HEK293 (cell line): ENCODE measurements around the gene FAM181B.

Experiments used
- CTCF ChIA-PET: fragments of 350-600 bp; formaldehyde crosslinking; extraction: SDS; loops from one replicate; lab custom pipeline; 2021; ENCODE audit warnings: antibody characterized with exemption; lab: Yijun Ruan, JAX
- POLR2A ChIA-PET: fragments of 300-600 bp; formaldehyde crosslinking; extraction: SDS; loops from one replicate; lab custom pipeline; 2020; ENCODE audit warnings: antibody characterized with exemption, inconsistent platforms; lab: Yijun Ruan, JAX
- H3K27ac ChIP-seq: fragments of 200-500 bp; sonication (Bioruptor generic); 2 replicates; pipeline ENCODE4 v1.5.1; 2014; ENCODE audit warnings: low read depth, low read length, control low read depth, inconsistent platforms; ENCODE audit errors: extremely low read depth
- H3K36me3 ChIP-seq, 2 experiments: fragments of 200-500 bp in 1 of 2; sonication (Bioruptor generic) in 1 of 2; 1 replicate in 1 of 2; 2 replicates in 1 of 2; pipeline ENCODE4 v1.5.1; 2014 to 2017; ENCODE audit warnings: inconsistent platforms in 2 of 2, low read length in 2 of 2; ENCODE audit not compliant: control insufficient read depth in 2 of 2, insufficient read depth in 1 of 2
- H3K4me1 ChIP-seq: fragments of 200-500 bp; sonication (Bioruptor generic); 2 replicates; pipeline ENCODE4 v1.5.1; 2014; ENCODE audit warnings: mild to moderate bottlenecking, low read length, inconsistent platforms; ENCODE audit not compliant: control insufficient read depth, insufficient read depth
- H3K4me3 ChIP-seq: 2 replicates; pipeline ENCODE4 v1.5.1; 2011; ENCODE audit warnings: low read depth, mild to moderate bottlenecking, control low read depth, low read length, moderate library complexity
- H3K9me3 ChIP-seq: fragments of 200-500 bp; sonication (Bioruptor generic); 2 replicates; pipeline ENCODE4 v1.5.1; 2014; ENCODE audit warnings: low read depth, low read length, inconsistent platforms; ENCODE audit not compliant: control insufficient read depth, insufficient read depth
- BCL11B ChIP-seq: fragments of 450-650 bp; formaldehyde crosslinking; IDR thresholded peaks from 2 replicates; pipeline ENCODE4 v1.5.1; 2016; ENCODE audit warnings: low read depth, missing biosample characterization, missing genetic modification characterization
- HOXC10 ChIP-seq: sonication (generic); formaldehyde crosslinking; IDR thresholded peaks from 2 replicates; pipeline ENCODE4 v1.8.1; 2023; ENCODE audit warnings: mild to moderate bottlenecking, missing genetic modification reagents
- MEIS1 ChIP-seq: sonication (generic); formaldehyde crosslinking; IDR thresholded peaks from 2 replicates; pipeline ENCODE4 v1.8.1; 2022; ENCODE audit warnings: missing genetic modification reagents, mild to moderate bottlenecking, borderline replicate concordance
- MYNN ChIP-seq: fragments of 450-650 bp; formaldehyde crosslinking; IDR thresholded peaks from 2 replicates; pipeline ENCODE4 v1.5.1; 2016; ENCODE audit warnings: missing biosample characterization, missing genetic modification characterization, borderline replicate concordance
- PRDM4 ChIP-seq: fragments of 450-650 bp; formaldehyde crosslinking; IDR thresholded peaks from 2 replicates; pipeline ENCODE4 v1.5.1; 2017; ENCODE audit warnings: missing biosample characterization, missing genetic modification characterization
- TRIM28 ChIP-seq: IDR thresholded peaks from 2 replicates; pipeline ENCODE4 v1.6.1; 2011; ENCODE audit warnings: low read length, control low read depth, borderline replicate concordance
- ZBTB20 ChIP-seq: fragments of 450-650 bp; formaldehyde crosslinking; IDR thresholded peaks from 2 replicates; pipeline ENCODE4 v1.5.1; 2016; ENCODE audit warnings: missing biosample characterization, missing genetic modification characterization
- ZBTB49 ChIP-seq: fragments of 450-650 bp; formaldehyde crosslinking; IDR thresholded peaks from 2 replicates; pipeline ENCODE4 v1.5.1; 2016; ENCODE audit warnings: missing biosample characterization, missing genetic modification characterization, low read depth
- ZNF214 ChIP-seq: fragments of 450-650 bp; formaldehyde crosslinking; IDR thresholded peaks from 2 replicates; pipeline ENCODE4 v1.5.1; 2017; ENCODE audit warnings: missing biosample characterization, mild to moderate bottlenecking, missing genetic modification characterization, borderline replicate concordance
- ZNF23 ChIP-seq: fragments of 450-650 bp; formaldehyde crosslinking; IDR thresholded peaks from 2 replicates; pipeline ENCODE4 v1.5.1; 2016; ENCODE audit warnings: missing biosample characterization, missing genetic modification characterization, borderline replicate concordance
- ZNF302 ChIP-seq: fragments of 450-650 bp; formaldehyde crosslinking; IDR thresholded peaks from 2 replicates; pipeline ENCODE4 v1.5.1; 2016; ENCODE audit warnings: missing biosample characterization, missing genetic modification characterization, low read depth
- ZNF513 ChIP-seq: fragments of 450-650 bp; IDR thresholded peaks from 2 replicates; pipeline ENCODE4 v1.5.1; 2018; ENCODE audit warnings: missing biosample characterization, missing genetic modification characterization
- ZNF626 ChIP-seq: fragments of 450-650 bp; sonication (Bioruptor Pico); formaldehyde crosslinking; IDR thresholded peaks from 2 replicates; pipeline ENCODE4 v1.5.1; 2018; ENCODE audit warnings: missing biosample characterization, missing genetic modification characterization, inconsistent platforms
- ZNF629 ChIP-seq: fragments of 450-650 bp; formaldehyde crosslinking; IDR thresholded peaks from 2 replicates; pipeline ENCODE4 v1.5.1; 2017; ENCODE audit warnings: missing biosample characterization, missing genetic modification characterization
- ZNF670 ChIP-seq: fragments of 450-650 bp; formaldehyde crosslinking; IDR thresholded peaks from 2 replicates; pipeline ENCODE4 v1.5.1; 2016; ENCODE audit warnings: missing biosample characterization, missing genetic modification characterization, low read depth
- ZSCAN30 ChIP-seq: fragments of 450-650 bp; IDR thresholded peaks from 2 replicates; pipeline ENCODE4 v1.5.1; 2018; ENCODE audit warnings: missing biosample characterization, mild to moderate bottlenecking, missing genetic modification characterization, moderate library complexity
- ZXDB ChIP-seq: fragments of 450-650 bp; formaldehyde crosslinking; IDR thresholded peaks from 2 replicates; pipeline ENCODE4 v1.5.1; 2016; ENCODE audit warnings: missing biosample characterization, missing genetic modification characterization
- TF ChIP-seq, protein P1 (sequence below): fragments of 450-650 bp; formaldehyde crosslinking; IDR thresholded peaks from 2 replicates; pipeline ENCODE4 v1.5.1; 2017; ENCODE audit warnings: missing biosample characterization, missing genetic modification characterization
- TF ChIP-seq, protein P2 (sequence below): fragments of 450-650 bp; formaldehyde crosslinking; IDR thresholded peaks from 2 replicates; pipeline ENCODE4 v1.5.1; 2016; ENCODE audit warnings: missing biosample characterization, missing genetic modification characterization, borderline replicate concordance
- TF ChIP-seq, protein P3 (sequence below): fragments of 450-650 bp; formaldehyde crosslinking; IDR thresholded peaks from 2 replicates; pipeline ENCODE4 v1.5.1; 2016; ENCODE audit warnings: missing biosample characterization, missing genetic modification characterization

Gene FAM181B

GRCh38 chr11:82720267-82721065 is 13.2 kb downstream of the FAM181B start:
- no peaks in the 10 kb centered on the region for H3K4me1 ChIP-seq
- H3K36me3 ChIP-seq = no peaks in the 10 kb centered on the region
- no peak overlapping the region for H3K27ac ChIP-seq
- ChIA-PET CTCF (interaction anchor here (0.7 to 4.7 kb wide), 7 partner anchors 13 to 1110 kb away, joined by 3 to 27 read pairs (median 3); partner anchors contain the start of gene FAM181B), POLR2A (no interaction called here)
- no peak overlapping the region for H3K4me3 ChIP-seq
- no peaks in the 10 kb centered on the region for H3K9me3 ChIP-seq
- TF ChIP-seq HOXC10 (CRISPR knock-in tag) (no peak), BCL11B (tag by site-specific recombination) (no peak), ZNF302 (tag by site-specific recombination) (no peak), ZNF214 (tag by site-specific recombination) (no peak), ZNF23 (no peak), MYNN (no peak), PRDM4 (tag by site-specific recombination) (no peak), ZNF629 (tag by site-specific recombination) (no peak), TRIM28 (no peak), ZSCAN30 (tag by site-specific recombination) (no peak), MEIS1 (CRISPR knock-in tag) (no peak), ZNF626 (tag by site-specific recombination) (no peak)
- TF ChIP-seq, protein P1, sequence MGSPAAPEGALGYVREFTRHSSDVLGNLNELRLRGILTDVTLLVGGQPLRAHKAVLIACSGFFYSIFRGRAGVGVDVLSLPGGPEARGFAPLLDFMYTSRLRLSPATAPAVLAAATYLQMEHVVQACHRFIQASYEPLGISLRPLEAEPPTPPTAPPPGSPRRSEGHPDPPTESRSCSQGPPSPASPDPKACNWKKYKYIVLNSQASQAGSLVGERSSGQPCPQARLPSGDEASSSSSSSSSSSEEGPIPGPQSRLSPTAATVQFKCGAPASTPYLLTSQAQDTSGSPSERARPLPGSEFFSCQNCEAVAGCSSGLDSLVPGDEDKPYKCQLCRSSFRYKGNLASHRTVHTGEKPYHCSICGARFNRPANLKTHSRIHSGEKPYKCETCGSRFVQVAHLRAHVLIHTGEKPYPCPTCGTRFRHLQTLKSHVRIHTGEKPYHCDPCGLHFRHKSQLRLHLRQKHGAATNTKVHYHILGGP (tag by site-specific recombination) = no peak
- TF ChIP-seq, protein P2, sequence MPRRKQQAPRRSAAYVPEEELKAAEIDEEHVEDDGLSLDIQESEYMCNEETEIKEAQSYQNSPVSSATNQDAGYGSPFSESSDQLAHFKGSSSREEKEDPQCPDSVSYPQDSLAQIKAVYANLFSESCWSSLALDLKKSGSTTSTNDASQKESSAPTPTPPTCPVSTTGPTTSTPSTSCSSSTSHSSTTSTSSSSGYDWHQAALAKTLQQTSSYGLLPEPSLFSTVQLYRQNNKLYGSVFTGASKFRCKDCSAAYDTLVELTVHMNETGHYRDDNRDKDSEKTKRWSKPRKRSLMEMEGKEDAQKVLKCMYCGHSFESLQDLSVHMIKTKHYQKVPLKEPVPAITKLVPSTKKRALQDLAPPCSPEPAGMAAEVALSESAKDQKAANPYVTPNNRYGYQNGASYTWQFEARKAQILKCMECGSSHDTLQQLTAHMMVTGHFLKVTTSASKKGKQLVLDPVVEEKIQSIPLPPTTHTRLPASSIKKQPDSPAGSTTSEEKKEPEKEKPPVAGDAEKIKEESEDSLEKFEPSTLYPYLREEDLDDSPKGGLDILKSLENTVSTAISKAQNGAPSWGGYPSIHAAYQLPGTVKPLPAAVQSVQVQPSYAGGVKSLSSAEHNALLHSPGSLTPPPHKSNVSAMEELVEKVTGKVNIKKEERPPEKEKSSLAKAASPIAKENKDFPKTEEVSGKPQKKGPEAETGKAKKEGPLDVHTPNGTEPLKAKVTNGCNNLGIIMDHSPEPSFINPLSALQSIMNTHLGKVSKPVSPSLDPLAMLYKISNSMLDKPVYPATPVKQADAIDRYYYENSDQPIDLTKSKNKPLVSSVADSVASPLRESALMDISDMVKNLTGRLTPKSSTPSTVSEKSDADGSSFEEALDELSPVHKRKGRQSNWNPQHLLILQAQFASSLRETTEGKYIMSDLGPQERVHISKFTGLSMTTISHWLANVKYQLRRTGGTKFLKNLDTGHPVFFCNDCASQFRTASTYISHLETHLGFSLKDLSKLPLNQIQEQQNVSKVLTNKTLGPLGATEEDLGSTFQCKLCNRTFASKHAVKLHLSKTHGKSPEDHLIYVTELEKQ (tag by site-specific recombination) = no peak

GRCh38 chr11:82719361-82720105 is 14.1 kb downstream of the FAM181B start:
- Histone ChIP-seq H3K9me3 (no peaks in the 10 kb centered on the region), H3K27ac (no peak overlapping the region), H3K4me3 (no peak overlapping the region), H3K36me3 (no peaks in the 10 kb centered on the region), H3K4me1 (no peaks in the 10 kb centered on the region)
- ChIA-PET POLR2A (no interaction called here), CTCF (interaction anchor here (0.6 to 4.7 kb wide), 13 partner anchors 9 to 1101 kb away, joined by 3 to 27 read pairs (median 3); partner anchors contain the start of gene FAM181B)
- TF ChIP-seq, protein P3, sequence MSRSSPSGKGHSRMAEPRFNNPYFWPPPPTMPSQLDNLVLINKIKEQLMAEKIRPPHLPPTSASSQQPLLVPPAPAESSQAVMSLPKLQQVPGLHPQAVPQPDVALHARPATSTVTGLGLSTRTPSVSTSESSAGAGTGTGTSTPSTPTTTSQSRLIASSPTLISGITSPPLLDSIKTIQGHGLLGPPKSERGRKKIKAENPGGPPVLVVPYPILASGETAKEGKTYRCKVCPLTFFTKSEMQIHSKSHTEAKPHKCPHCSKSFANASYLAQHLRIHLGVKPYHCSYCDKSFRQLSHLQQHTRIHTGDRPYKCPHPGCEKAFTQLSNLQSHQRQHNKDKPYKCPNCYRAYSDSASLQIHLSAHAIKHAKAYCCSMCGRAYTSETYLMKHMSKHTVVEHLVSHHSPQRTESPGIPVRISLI = no peak
- TF ChIP-seq ZXDB (no peak), ZNF670 (tag by site-specific recombination) (no peak), ZBTB49 (no peak), ZNF513 (tag by site-specific recombination) (no peak), ZBTB20 (tag by site-specific recombination) (no peak)
